Vagina (tissue), 2 donors: ENCODE results near the gene RPUSD3.

Experiments
- CTCF ChIP-seq, 3 experiments: fragments of 450-650 bp in 2 of 3; fragments of 200-600 bp in 1 of 3; sonication (generic) in 1 of 3; IDR thresholded peaks; one replicate each; pipeline ENCODE4 v1.5.1; 2017 to 2019; ENCODE audit warnings: antibody characterized with exemption in 3 of 3, mild to moderate bottlenecking in 2 of 3, moderate library complexity in 2 of 3
- POLR2AphosphoS5 ChIP-seq, 2 donors: sonication (generic); formaldehyde crosslinking; IDR thresholded peaks; one replicate each; pipeline ENCODE4 v1.9.0; 2017; ENCODE audit warnings: antibody characterized with exemption in 2 of 2, mild to moderate bottlenecking in 2 of 2, low read depth in 1 of 2; ENCODE audit not compliant: insufficient read depth in 1 of 2

DNA sequence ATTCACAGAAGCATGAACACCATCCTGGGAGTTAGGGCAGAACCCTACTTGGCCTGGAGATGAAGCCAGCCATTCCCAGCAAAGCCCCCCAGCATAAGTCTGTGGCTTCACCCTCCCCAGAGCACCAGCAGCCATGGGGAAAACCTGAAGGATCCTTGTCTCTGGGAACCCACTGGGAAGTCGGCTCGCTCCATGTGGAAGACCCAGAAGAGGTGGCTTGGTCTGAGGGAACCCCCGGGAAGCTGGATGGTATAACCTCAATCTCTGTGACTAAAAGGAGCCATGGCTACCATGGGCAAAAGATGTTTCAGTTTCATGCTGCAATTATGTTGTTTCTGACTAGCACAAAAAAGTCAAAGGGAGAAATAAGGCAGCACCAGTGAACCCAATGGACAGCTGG, 11.8 kb upstream of the RPUSD3 start:
- TF ChIP-seq CTCF (IDR thresholded peaks at IDR 0.05) (no peak), POLR2AphosphoS5 (IDR thresholded peaks at IDR 0.05; ENCODE audit: insufficient read depth in 1 of 2, low read depth in 1 of 2) (no peak)
